Thyroid gland (tissue), 4 donors: ENCODE data around the gene ARSI. TPM values are rescaled to one million over a fixed set of nuclear protein-coding genes. Genes with fewer than 3 reads are reported as not detected.

Experiments used
- DNase-seq, 2 donors: peaks; one replicate each; pipeline ENCODE4 v3.0.0-alpha.2; 2019
- H3K27ac ChIP-seq, 3 donors: fragments of 200-600 bp; sonication (generic); 1 replicate in 2 of 3; 2 replicates in 1 of 3; pipeline ENCODE4 v1.5.1; 2016 to 2019; ENCODE audit warnings: mild to moderate bottlenecking in 1 of 3, moderate library complexity in 1 of 3
- H3K27me3 ChIP-seq: fragments of 200-600 bp; sonication (generic); one replicate; pipeline ENCODE4 v1.5.1; 2019
- H3K36me3 ChIP-seq, 2 donors: fragments of 200-600 bp; sonication (generic); one replicate each; pipeline ENCODE4 v1.5.1; 2016 to 2019
- H3K4me1 ChIP-seq, 2 donors: fragments of 200-600 bp; sonication (generic); one replicate each; pipeline ENCODE4 v1.5.1; 2017 to 2019
- H3K4me3 ChIP-seq, 3 donors: fragments of 200-600 bp; sonication (generic); replicated peaks in 1 of 3; 1 replicate in 2 of 3; 2 replicates in 1 of 3; pipeline ENCODE4 v1.5.1; 2016; ENCODE audit warnings: mild to moderate bottlenecking in 1 of 3
- H3K9me3 ChIP-seq: fragments of 200-600 bp; sonication (generic); one replicate; pipeline ENCODE4 v1.5.1; 2017
- POLR2A ChIP-seq, 2 donors: fragments of 450-650 bp; IDR thresholded peaks; one replicate each; pipeline ENCODE4 v1.6.1; 2017; ENCODE audit warnings: antibody characterized with exemption in 2 of 2, mild to moderate bottlenecking in 2 of 2, moderate library complexity in 1 of 2
- WGBS, 2 donors: methylation state at CpG; one replicate each; pipeline ENCODE4 v1.1.5; 2017; 5-methylcytosine and 5-hydroxymethylcytosine counted together
- intact Hi-C: fragments of 100-400 bp; cut with DNase I; formaldehyde crosslinking; loops from one replicate; pipeline ENCODE4 v1.15.1; 2023
- total RNA-seq, 4 donors: library from RNA; depleted of rRNA; stranded (reverse); fragments of >200 nt; gene quantifications; one replicate each; pipeline ENCODE4 v1.2.3, GENCODE V29; 2016
- TF ChIP-seq, protein P1 (sequence below), 6 experiments: fragments of 200-600 bp in 3 of 6; fragments of 450-650 bp in 3 of 6; sonication (generic) in 3 of 6; IDR thresholded peaks; one replicate each; pipeline ENCODE4 v1.5.1; 2016 to 2019; ENCODE audit warnings: antibody characterized with exemption in 6 of 6, mild to moderate bottlenecking in 2 of 6, inconsistent platforms in 1 of 6, moderate library complexity in 1 of 6

Gene ARSI
- total RNA-seq, 4 donors from 2014 or later = 0.22 to 0.67 TPM; not detected in 2

DNA sequence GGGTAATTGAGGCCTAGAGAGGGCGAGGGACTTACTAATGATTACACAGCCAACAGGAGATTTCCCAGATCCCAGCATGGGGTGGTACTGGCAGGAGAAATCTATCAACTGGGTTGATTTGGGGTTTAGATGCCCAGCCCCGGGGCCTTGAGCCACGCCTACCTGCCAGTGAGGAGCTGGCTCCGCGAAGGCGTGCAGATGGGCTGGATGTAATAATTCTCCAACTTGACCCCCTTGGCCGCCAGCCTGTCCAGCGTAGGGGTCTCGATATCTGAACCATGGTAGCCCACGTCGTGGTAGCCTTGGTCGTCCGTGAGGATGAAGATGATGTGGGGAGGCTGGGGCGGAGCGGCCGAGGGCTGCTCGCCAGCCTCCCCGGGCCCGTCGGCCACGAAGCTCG, 804 bp downstream of the ARSI start:
- H3K9me3 ChIP-seq = no peaks in the 10 kb centered on the region
- DNase-seq = no peak
- peaks cover 0 to 10% of the 10 kb centered on the region in 2 donors for H3K4me1 ChIP-seq
- H3K4me3 ChIP-seq = no peak overlapping the region
- H3K27me3 ChIP-seq = no peaks in the 10 kb centered on the region
- no peaks in the 10 kb centered on the region for H3K36me3 ChIP-seq
- TF ChIP-seq POLR2A (IDR thresholded peaks at IDR 0.05) = no peak
- TF ChIP-seq, protein P1, sequence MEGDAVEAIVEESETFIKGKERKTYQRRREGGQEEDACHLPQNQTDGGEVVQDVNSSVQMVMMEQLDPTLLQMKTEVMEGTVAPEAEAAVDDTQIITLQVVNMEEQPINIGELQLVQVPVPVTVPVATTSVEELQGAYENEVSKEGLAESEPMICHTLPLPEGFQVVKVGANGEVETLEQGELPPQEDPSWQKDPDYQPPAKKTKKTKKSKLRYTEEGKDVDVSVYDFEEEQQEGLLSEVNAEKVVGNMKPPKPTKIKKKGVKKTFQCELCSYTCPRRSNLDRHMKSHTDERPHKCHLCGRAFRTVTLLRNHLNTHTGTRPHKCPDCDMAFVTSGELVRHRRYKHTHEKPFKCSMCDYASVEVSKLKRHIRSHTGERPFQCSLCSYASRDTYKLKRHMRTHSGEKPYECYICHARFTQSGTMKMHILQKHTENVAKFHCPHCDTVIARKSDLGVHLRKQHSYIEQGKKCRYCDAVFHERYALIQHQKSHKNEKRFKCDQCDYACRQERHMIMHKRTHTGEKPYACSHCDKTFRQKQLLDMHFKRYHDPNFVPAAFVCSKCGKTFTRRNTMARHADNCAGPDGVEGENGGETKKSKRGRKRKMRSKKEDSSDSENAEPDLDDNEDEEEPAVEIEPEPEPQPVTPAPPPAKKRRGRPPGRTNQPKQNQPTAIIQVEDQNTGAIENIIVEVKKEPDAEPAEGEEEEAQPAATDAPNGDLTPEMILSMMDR (IDR thresholded peaks at IDR 0.05) = no peak
- H3K27ac ChIP-seq = no peak overlapping the region
- intact Hi-C loops = no loop called here
- WGBS, 2 donors = 22 to 36% methylated on average over 16 to 20 of the region's 22 CpGs

DNA sequence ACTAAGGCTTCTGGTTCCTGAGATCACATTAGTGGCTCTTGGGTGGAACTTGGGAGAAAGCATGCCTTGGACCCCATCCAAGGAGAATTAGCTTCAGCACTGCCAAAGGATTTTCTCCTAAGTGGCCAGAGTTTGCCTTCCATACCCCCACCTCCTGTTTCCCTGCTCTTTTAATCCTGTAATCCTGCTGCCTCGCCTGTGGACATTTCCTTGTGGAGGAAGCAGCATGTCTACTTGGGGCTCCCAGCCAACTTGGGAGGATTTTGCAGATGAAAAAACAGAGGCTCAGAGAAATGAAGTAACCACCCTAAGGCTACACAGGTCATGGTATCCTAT, 1.6 kb downstream of the ARSI start:
- H3K27ac ChIP-seq = no peak overlapping the region
- TF ChIP-seq, protein P1 (IDR thresholded peaks at IDR 0.05) = no peak
- no peak for TF ChIP-seq POLR2A (IDR thresholded peaks at IDR 0.05)
- intact Hi-C loops = no loop called here
- no peaks in the 10 kb centered on the region for H3K36me3 ChIP-seq
- H3K4me3 ChIP-seq = no peak overlapping the region
- no peak for DNase-seq
- H3K27me3 ChIP-seq = no peaks in the 10 kb centered on the region
- H3K4me1 ChIP-seq = peaks cover 0 to 10% of the 10 kb centered on the region in 2 donors
- WGBS, 2 donors = 75 to 76% methylated on average over 1 of the region's 1 CpG
- no peaks in the 10 kb centered on the region for H3K9me3 ChIP-seq

DNA sequence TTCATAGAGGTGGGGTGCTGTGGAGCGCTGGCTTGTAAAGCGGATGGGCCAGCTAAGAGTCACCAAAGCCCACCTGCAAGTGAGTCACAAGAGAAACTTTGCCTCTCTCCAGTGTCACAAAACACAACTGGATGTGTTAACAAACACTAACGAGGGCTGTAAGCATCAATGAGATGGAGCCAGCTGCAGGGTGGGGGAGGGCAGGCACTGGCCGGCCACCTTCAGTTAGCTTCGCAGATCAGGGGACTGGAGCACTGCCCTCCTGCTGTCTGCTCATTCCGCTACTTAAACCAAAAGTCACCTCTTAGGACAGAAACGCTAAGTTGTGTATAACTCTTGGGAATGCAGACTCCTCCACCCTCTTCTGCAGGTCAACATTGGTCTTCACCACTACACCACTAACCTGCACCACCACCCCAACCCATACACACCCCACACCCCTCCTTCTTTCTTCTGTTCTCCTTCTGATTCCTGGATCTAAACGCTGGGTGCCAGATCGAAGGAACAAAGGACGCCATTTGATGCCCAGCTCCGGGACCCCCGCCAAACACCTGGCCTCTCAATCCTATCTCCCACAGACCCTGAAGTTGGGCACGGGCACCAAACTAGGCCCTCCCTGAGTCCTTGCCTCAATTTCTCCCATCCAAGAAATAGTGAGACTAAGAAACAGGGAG, 2.1 kb downstream of the ARSI start:
- no peak overlapping the region for H3K27ac ChIP-seq
- intact Hi-C loops = no loop called here
- no peak for TF ChIP-seq POLR2A (IDR thresholded peaks at IDR 0.05)
- TF ChIP-seq, protein P1 (IDR thresholded peaks at IDR 0.05) = no peak
- DNase-seq = no peak
- no peaks in the 10 kb centered on the region for H3K36me3 ChIP-seq
- H3K9me3 ChIP-seq = no peaks in the 10 kb centered on the region
- no peaks in the 10 kb centered on the region for H3K27me3 ChIP-seq
- peaks cover 0 to 10% of the 10 kb centered on the region in 2 donors for H3K4me1 ChIP-seq
- H3K4me3 ChIP-seq = no peak overlapping the region
- 77 to 78% methylated on average over 13 of the region's 13 CpGs for WGBS, 2 donors

- Histone ChIP-seq H3K4me3 (no peak overlapping the region), H3K36me3 (no peaks in the 10 kb centered on the region), H3K4me1 (peaks cover 0 to 10% of the 10 kb centered on the region in 2 donors), H3K27me3 (no peaks in the 10 kb centered on the region), H3K27ac (no peak overlapping the region), H3K9me3 (no peaks in the 10 kb centered on the region)
- 81 to 88% methylated on average over 6 of the region's 6 CpGs for WGBS, 2 donors
- intact Hi-C loops = no loop called here
- DNase-seq = no peak
- TF ChIP-seq, protein P1 (IDR thresholded peaks at IDR 0.05) = no peak
- no peak for TF ChIP-seq POLR2A (IDR thresholded peaks at IDR 0.05)
Observed at GRCh38 chr5:150299571-150300327, 3.0 kb downstream of the ARSI start.
